Measurements from ENCODE around the gene NGLY1.

DNA sequence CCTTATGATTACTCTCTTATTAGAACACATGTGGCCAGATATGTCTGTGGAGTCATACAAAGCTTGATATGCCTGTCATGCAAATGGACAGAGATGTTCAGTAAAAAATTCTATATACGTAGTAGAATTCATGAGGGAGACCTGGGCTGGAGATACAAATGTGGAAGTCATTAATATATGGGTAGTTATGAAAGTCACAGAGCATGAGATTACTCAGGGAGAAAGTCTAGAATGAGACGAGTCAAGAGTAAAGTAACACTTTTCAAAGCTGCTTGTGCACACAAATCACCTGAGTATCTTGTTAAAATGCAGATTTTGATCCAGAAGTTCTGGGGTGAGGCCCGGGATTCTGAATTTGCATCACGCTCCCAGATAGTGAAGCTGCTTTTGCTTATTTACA, 35.1 kb upstream of the NGLY1 start:
- TF ChIP-seq ZNF76 (CRISPR knock-in tag; IDR thresholded peaks at IDR 0.05; ENCODE audit: borderline replicate concordance) (no peak), EGR1 (conservative IDR thresholded peaks at IDR 0.05) (no peak), ZBTB34 (CRISPR knock-in tag; IDR thresholded peaks at IDR 0.05) (no peak), FOXK1 (CRISPR knock-in tag; IDR thresholded peaks at IDR 0.05; ENCODE audit: borderline replicate concordance) (no peak), SIN3B (IDR thresholded peaks at IDR 0.05; ENCODE audit: low read depth) (no peak), MAZ (CRISPR knock-in tag; conservative IDR thresholded peaks at IDR 0.05 in 1 of 2, IDR thresholded peaks at IDR 0.05 in 1 of 2) (no peak), MAFK (IDR thresholded peaks at IDR 0.05; ENCODE audit: low read length) (no peak), SFPQ (IDR thresholded peaks at IDR 0.05; ENCODE audit: low read depth, low read length) (no peak), REST (IDR thresholded peaks at IDR 0.05; ENCODE audit: borderline replicate concordance) (no peak), REST (CRISPR knock-in tag; IDR thresholded peaks at IDR 0.05; ENCODE audit: low read depth) (no peak)
- TF ChIP-seq, protein P1, sequence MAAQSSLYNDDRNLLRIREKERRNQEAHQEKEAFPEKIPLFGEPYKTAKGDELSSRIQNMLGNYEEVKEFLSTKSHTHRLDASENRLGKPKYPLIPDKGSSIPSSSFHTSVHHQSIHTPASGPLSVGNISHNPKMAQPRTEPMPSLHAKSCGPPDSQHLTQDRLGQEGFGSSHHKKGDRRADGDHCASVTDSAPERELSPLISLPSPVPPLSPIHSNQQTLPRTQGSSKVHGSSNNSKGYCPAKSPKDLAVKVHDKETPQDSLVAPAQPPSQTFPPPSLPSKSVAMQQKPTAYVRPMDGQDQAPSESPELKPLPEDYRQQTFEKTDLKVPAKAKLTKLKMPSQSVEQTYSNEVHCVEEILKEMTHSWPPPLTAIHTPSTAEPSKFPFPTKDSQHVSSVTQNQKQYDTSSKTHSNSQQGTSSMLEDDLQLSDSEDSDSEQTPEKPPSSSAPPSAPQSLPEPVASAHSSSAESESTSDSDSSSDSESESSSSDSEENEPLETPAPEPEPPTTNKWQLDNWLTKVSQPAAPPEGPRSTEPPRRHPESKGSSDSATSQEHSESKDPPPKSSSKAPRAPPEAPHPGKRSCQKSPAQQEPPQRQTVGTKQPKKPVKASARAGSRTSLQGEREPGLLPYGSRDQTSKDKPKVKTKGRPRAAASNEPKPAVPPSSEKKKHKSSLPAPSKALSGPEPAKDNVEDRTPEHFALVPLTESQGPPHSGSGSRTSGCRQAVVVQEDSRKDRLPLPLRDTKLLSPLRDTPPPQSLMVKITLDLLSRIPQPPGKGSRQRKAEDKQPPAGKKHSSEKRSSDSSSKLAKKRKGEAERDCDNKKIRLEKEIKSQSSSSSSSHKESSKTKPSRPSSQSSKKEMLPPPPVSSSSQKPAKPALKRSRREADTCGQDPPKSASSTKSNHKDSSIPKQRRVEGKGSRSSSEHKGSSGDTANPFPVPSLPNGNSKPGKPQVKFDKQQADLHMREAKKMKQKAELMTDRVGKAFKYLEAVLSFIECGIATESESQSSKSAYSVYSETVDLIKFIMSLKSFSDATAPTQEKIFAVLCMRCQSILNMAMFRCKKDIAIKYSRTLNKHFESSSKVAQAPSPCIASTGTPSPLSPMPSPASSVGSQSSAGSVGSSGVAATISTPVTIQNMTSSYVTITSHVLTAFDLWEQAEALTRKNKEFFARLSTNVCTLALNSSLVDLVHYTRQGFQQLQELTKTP (IDR thresholded peaks at IDR 0.05; ENCODE audit: low read depth in 1 of 2, partially characterized antibody in 2 of 2) = no peak
- TF ChIP-seq, protein P2, sequence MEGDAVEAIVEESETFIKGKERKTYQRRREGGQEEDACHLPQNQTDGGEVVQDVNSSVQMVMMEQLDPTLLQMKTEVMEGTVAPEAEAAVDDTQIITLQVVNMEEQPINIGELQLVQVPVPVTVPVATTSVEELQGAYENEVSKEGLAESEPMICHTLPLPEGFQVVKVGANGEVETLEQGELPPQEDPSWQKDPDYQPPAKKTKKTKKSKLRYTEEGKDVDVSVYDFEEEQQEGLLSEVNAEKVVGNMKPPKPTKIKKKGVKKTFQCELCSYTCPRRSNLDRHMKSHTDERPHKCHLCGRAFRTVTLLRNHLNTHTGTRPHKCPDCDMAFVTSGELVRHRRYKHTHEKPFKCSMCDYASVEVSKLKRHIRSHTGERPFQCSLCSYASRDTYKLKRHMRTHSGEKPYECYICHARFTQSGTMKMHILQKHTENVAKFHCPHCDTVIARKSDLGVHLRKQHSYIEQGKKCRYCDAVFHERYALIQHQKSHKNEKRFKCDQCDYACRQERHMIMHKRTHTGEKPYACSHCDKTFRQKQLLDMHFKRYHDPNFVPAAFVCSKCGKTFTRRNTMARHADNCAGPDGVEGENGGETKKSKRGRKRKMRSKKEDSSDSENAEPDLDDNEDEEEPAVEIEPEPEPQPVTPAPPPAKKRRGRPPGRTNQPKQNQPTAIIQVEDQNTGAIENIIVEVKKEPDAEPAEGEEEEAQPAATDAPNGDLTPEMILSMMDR (IDR thresholded peaks at IDR 0.05 in 2 of 3, conservative IDR thresholded peaks at IDR 0.05 in 1 of 3; ENCODE audit: insufficient read depth in 2 of 3, low read depth in 1 of 3, low read length in 3 of 3) = no peak
